Amniotic epithelial cell (primary cell): ENCODE measurements around the gene SMCHD1.

ENCODE experiments used
- DNase-seq: peaks from one replicate; pipeline ENCODE4 v3.0.0-alpha.2; 2010; ENCODE audit warnings: low read depth

SMCHD1 gene

GRCh38 chr18:2853173-2853925, 197.8 kb downstream of the SMCHD1 start:
- DNase-seq = no peak

GRCh38 chr18:2853926-2854664, 198.6 kb downstream of the SMCHD1 start:
- DNase-seq = peak; percentile 48
